NCI-H2107 treated with DMSO at 0.1 percent for 48 hours (cell line): Measurements from ENCODE around the gene TIMM10.

ENCODE experiments used
- DNase-seq: peaks from one replicate; lab custom pipeline; 2025; ENCODE audit not compliant: unreplicated experiment; lab: John Stamatoyannopoulos, UW

The TIMM10 gene

DNA sequence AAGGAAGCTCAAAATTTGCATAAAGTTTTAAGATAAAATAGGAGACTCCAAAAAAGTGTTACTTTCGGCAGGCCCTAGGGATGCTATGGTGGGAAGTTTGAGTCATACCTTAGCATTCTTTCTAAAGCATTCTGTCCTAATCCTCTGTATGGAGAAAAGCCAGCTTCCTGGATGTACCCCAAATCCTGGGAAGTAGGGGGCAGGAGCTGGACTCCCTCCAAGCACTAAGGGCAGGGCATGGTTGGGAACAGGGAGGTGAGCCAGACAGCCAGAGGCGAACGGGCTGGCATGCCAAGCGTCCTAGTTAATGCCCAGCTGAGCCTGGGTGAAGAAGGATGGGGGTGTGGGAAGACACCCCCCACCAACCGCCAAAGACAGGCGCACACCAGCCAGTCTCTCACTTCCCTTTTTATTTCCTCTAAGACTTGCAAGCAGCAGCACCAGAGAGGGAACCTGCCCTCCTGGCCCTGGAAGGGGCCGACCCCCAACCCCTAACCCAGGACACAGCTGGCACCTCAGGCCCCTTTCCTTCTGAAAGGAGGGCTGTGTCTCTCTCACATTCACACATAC lies 46.3 kb downstream of the TIMM10 start:
- no peak for DNase-seq

DNA sequence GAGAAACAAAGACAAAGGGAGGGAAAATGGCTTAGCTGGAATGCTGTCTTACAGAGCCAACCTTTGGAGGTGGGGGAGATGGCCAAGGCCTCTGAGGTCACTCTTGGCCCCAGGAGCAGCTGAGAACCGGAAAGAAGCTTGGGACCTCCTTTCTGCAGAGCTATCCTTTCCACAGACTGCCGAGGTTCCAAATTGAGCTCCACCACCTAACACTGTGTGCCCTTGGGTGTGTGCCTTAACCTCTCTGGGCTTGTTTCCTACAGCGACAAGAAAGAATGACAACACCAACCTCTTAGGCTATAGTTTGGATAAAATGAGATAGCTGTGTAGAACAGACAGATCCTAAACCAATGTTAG lies 47.0 kb downstream of the TIMM10 start:
- no peak for DNase-seq

DNA sequence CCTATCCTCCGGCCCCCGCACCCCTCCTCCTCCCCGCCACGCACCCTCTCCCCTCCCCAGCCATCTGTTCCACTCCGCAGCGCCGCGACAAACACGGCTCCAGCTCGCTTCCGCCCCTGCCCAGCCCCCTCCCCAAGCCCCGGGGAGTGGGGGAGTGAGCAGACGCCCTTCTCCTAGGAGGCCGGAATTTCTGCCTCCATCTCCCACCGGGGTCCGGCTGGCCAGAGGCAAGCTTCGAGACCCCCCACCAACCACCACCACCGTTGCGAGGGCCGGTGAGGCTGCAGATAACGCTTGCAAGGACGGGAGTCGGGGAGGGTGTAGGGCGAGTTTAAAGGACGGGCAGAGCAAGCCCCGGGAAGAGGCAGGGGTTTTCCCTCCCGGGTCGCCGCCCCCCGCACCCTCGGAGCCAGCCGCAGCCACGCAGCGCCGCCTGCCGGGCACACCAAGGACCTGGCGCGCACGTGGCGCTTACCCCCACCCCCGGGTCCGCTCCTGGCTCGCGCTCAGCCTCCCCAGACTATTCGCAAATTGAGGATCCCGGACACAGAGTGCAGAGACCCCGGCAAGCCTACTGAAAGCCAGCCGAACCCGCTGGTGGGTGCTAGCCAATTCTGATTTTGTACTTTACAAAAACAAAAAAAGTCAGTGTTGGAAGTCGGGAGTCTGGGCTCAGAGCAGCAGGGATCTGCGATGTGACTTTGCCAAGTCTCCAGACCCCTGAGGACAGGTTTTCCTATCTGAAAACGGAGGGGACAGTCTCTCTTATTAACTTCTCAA lies 47.6 kb downstream of the TIMM10 start:
- DNase-seq = no peak

- no peak for DNase-seq
Measured at GRCh38 chr11:57481915-57482781, 48.4 kb downstream of the TIMM10 start.

DNA sequence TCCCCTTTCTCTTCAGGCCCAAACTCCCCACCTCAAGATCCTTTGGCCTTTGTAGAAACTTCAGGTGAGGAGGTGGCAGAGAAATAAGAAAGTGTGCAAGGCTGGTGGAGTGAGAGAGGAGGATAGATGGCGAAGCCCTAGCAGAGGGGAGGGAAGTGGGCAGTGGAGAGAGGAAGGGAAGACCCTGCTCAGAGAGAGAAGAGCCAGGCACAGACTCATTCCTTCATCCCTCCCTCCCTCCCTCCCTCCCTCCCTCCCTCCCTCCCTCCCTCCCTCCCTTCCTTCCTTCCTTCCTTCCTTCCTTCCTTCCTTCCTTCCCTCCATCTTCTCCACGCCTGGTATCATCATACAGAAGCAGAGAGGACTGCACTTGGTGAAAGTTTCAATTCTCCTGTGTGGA lies 49.2 kb downstream of the TIMM10 start:
- no peak for DNase-seq

- no peak for DNase-seq
Measured at GRCh38 chr11:57480409-57481137, 50.0 kb downstream of the TIMM10 start.

- DNase-seq = no peak
Measured at GRCh38 chr11:57479911-57480310, 50.6 kb downstream of the TIMM10 start.

- DNase-seq = no peak
Measured at GRCh38 chr11:57479021-57479663, 51.4 kb downstream of the TIMM10 start.
